Stimulated activated naive CD8-positive, alpha-beta T cell treated with anti-CD3 and anti-CD28 coated beads, Interleukin-15, Interleukin-2, amounts not matched to agents 100 ng/mL and 50 ng/mL, for 24 hours (primary cell): ENCODE measurements around the gene TCEAL2.

ENCODE experiments used
- H3K27ac Mint-ChIP-seq: one replicate; pipeline ENCODE4 v1.8.0; 2021; ENCODE audit warnings: mild to moderate bottlenecking, mixed read lengths
- H3K27me3 Mint-ChIP-seq: one replicate; pipeline ENCODE4 v1.8.0; 2021; ENCODE audit warnings: mixed read lengths
- H3K36me3 Mint-ChIP-seq: one replicate; pipeline ENCODE4 v1.8.0; 2021; ENCODE audit warnings: low read depth, mixed read lengths
- H3K4me1 Mint-ChIP-seq: one replicate; pipeline ENCODE4 v1.8.0; 2021; ENCODE audit warnings: low read depth, mixed read lengths
- H3K4me3 Mint-ChIP-seq: one replicate; pipeline ENCODE4 v1.8.0; 2021; ENCODE audit warnings: mild to moderate bottlenecking, mixed read lengths
- H3K9me3 Mint-ChIP-seq: one replicate; pipeline ENCODE4 v1.8.0; 2021; ENCODE audit warnings: mixed read lengths

TCEAL2 gene

DNA sequence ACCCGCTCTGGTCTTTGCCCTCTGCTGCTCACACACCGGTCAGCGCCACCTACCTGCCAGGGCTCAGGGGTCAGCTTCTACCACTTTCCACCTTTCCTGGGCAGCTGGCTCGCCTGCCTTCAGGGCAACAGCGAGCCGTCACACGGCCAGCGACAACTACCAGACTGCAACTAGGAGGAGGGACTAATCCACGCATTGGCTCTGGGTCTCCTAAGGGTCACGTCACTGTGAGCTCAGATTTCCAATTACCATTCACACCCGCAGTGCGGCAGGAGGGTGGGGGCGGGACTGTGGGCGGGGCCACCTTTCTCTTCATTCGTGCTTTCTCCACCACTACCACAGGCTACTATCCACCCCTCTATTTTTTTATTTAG lies 30.3 kb downstream of the TCEAL2 start, which contains the start of gene BEX5:
Gene BEX5, minus strand, starts transcription at position 172 of the 374 bp plus-strand sequence. CDS start 1,712 bp downstream, outside the sequence.
- Mint-ChIP-seq H3K4me1 (peaks cover 9% of the 10 kb centered on the region), H3K36me3 (no peaks in the 10 kb centered on the region), H3K9me3 (no peaks in the 10 kb centered on the region), H3K27ac (peak within 1 kb of the TSS; percentile 79), H3K4me3 (peak within 1 kb of the TSS; percentile 92), H3K27me3 (no peaks in the 10 kb centered on the region)
